H1 (cell line): ENCODE results near the gene MFAP5.
A peak's percentile ranks its signal among the peaks of the same experiment; 100 is the strongest.

Source experiments
- POLR2AphosphoS5 ChIP-seq: IDR thresholded peaks from 2 replicates; pipeline ENCODE4 v1.6.1; 2011; ENCODE audit warnings: low read depth, low read length
- RFX5 ChIP-seq: IDR thresholded peaks from 2 replicates; pipeline ENCODE4 v1.6.1; 2011; ENCODE audit warnings: low read depth, low read length, improper control_type of control experiment, borderline replicate concordance
- SIN3A ChIP-seq, 2 experiments: IDR thresholded peaks in 1 of 2; conservative IDR thresholded peaks in 1 of 2; 2 replicates each; pipeline ENCODE4 v1.6.1; 2011 to 2012; ENCODE audit warnings: low read length in 2 of 2, improper control_type of control experiment in 1 of 2, low read depth in 1 of 2, mild to moderate bottlenecking in 1 of 2
- SIX5 ChIP-seq: IDR thresholded peaks from 2 replicates; pipeline ENCODE4 v1.6.1; 2011; ENCODE audit warnings: mild to moderate bottlenecking, low read depth, low read length
- TF ChIP-seq, protein P1 (sequence below), 3 experiments: IDR thresholded peaks; 1 replicate in 2 of 3; 2 replicates in 1 of 3; pipeline versions ENCODE4 v1.5.1 to v1.6.1; 2011; ENCODE audit warnings: low read length in 3 of 3, mild to moderate bottlenecking in 3 of 3, inconsistent platforms in 2 of 3, low read depth in 1 of 3, moderate library complexity in 1 of 3; ENCODE audit not compliant: insufficient read depth in 1 of 3; ENCODE audit errors: control extremely low read depth in 1 of 3

DNA sequence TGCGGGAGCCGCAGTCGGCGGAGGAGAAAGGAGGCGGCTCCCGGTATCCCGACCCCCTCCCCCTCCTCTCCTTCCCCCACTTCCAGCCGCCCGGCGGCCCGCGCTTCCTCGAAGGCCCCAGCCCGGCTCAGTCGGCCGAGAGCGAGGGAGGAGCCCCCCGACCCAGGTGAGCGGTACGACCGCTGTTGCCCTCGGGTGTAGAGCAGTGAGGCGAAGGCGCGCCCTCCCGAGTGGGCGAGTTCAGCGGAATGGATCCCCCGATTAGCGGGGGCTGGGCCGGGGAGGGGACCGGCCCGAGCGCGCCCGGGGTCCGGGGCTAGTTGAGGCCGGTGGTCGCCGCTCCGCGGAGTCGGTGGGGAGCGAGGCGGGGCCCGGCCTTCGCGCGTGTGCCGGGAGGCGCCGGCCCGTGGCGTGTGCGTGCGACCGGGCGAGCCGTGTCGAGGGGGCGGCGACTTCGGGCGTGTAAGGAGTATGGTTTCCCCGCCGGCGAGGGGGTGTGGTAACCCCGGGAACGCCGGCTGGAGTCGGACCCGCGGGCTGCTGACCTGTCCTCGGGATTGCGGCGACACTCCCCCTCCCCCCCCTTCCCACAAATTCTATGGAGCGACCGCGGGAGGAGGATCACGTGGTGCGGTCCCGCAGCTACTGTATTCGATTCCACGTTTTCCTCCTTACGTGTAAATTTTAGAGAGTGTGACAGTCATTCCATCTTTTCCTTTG, 35.7 kb upstream of the MFAP5 start:
- TF ChIP-seq POLR2AphosphoS5: 0 out of 2 replicates have a peak, but pooled peaks have one; percentile 4
- TF ChIP-seq, protein P1, sequence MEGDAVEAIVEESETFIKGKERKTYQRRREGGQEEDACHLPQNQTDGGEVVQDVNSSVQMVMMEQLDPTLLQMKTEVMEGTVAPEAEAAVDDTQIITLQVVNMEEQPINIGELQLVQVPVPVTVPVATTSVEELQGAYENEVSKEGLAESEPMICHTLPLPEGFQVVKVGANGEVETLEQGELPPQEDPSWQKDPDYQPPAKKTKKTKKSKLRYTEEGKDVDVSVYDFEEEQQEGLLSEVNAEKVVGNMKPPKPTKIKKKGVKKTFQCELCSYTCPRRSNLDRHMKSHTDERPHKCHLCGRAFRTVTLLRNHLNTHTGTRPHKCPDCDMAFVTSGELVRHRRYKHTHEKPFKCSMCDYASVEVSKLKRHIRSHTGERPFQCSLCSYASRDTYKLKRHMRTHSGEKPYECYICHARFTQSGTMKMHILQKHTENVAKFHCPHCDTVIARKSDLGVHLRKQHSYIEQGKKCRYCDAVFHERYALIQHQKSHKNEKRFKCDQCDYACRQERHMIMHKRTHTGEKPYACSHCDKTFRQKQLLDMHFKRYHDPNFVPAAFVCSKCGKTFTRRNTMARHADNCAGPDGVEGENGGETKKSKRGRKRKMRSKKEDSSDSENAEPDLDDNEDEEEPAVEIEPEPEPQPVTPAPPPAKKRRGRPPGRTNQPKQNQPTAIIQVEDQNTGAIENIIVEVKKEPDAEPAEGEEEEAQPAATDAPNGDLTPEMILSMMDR (IDR thresholded peaks at IDR 0.05; ENCODE audit: control extremely low read depth in 1 of 3, insufficient read depth in 1 of 3, low read depth in 1 of 3, low read length in 3 of 3): no peak
- TF ChIP-seq SIN3A (conservative IDR thresholded peaks at IDR 0.05 in 1 of 2, IDR thresholded peaks at IDR 0.05 in 1 of 2; ENCODE audit: low read depth in 1 of 2, low read length in 2 of 2): peak in 1 of 2 experiments; percentile 70; a peak in 2 of 4 replicates
- TF ChIP-seq SIX5: no peak
- no peak for TF ChIP-seq RFX5
